Kidney glomerular epithelial cell (primary cell): ENCODE results near the gene MEIS3.
"Not testable (repeated sequence)": the region's sequence is repeated elsewhere in the genome, so short reads cannot be mapped to it uniquely, and the experiment has no call there.

Experiments used
- DNase-seq: peaks from one replicate; lab custom pipeline; 2025; lab: John Stamatoyannopoulos, UW

The MEIS3 gene

GRCh38 chr19:47415953-47416642 is 3.2 kb downstream of the MEIS3 start:
- no peak for DNase-seq

DNA sequence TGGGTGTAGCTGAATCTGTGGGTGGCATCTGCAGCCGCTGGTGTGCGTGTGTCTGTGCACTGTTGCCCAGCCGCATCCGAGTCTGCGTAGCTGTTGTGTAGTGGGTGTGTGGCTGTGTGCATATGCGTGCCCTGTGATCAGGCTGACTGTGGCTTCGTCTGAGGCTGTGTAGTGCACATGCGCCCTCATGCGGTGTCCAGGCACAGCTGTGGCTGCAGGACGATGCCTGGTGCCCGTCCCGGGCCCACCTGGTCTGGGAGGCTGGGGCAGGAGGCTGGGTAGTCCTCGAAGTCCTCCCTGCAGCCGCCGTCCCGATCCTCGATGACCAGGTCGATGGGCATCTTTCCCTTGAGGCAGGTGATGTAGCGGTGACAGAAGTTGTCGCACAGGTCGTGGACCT is 4.9 kb downstream of the MEIS3 start:
- no peak for DNase-seq

DNA sequence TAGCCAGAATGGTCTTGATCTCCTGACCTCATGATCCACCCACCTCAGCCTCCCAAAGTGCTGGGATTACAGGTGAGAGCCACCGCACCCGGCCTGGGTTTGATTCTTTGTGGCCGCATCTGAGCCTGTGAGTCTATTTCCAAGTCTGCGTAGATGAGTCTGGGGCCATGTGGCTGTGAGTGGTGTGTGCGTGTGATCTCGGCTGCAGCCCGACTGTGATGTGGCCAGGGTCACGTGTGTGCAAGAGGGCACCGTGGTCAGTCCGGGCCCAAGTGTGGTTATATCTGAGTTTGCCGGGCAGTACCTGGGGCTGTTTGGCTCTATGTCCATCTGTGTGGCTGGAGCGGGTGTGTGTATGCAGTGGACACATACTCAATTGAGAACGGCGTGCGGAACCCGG is 5.4 kb downstream of the MEIS3 start:
- DNase-seq: no peak

DNA sequence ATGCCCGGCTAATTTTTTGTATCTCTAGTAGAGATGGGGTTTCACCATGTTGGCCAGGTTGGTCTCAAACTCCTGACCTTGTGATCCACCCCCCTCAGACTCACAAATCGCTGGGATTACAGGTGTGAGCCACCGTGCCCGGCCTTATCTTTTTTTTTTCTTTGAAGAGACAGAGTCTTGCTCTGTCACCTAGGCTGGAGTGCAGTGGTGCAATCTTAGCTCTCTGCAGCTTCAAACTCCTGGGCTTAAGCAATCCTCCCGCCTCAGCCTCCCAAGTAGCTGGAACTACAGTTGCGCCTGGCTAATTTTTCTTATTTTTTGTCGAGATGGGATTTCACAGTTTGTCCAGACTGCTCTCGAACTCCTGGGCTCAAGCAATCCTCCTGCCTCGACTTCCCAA is 7.6 kb downstream of the MEIS3 start:
- DNase-seq: not testable (repeated sequence)

GRCh38 chr19:47411101-47411500 is 8.2 kb downstream of the MEIS3 start:
- DNase-seq: no peak

DNA sequence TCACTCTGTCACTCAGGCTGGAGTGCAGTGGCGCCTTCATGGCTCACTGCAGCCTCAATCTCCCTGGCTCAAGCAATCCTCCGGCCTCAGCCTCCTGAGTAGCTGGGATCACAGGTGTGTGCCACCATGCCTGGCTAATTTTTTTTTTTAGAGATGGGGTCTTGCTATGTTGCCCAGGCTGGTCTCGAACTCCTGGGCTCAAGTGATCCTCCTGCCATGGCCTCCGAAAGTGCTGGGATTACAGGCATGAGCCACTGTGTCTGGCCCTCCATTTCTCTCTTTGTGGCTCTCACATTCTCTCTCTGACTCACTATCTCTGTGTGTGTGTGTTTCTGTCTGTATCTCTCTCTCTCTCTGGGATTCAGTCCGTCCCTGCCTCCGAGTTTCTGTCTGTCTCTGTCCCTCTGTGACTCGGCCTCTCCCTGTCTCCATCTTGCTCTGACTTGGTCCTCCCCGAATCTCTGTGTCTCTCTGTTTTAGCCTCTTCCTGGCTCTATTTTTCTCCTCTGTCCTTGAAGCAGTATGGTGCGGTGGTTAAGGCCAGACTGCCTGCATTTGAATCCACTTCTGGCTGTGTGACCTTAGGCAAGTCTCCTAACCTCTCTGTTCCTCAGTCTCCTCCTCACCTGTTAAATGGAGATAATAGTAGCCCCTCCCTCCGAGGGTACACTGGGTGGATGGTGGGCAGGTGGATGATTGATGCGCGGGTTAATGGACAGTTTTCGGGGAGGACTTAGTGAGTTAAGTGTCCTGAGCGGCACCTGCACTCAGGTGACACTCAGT is 11.0 kb downstream of the MEIS3 start:
- no peak for DNase-seq

DNA sequence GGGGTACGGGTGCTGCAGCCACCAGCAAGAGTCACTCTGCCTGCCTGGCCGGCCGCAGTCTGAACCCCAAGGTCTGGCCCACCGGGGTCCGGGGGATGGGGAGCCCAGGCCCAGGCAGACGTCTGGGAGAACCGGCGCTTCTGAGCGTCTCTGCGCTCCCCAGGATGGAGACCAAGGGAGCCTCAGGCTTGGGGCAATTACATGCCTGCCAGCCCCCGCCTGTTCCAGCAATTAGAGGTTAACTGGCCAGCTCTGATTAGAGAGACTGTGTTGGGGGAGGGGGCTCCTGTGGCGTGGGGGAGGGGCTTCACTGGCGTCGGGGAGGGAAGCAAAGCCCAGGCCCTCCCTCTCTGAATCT is 11.9 kb downstream of the MEIS3 start:
- DNase-seq: no peak

DNA sequence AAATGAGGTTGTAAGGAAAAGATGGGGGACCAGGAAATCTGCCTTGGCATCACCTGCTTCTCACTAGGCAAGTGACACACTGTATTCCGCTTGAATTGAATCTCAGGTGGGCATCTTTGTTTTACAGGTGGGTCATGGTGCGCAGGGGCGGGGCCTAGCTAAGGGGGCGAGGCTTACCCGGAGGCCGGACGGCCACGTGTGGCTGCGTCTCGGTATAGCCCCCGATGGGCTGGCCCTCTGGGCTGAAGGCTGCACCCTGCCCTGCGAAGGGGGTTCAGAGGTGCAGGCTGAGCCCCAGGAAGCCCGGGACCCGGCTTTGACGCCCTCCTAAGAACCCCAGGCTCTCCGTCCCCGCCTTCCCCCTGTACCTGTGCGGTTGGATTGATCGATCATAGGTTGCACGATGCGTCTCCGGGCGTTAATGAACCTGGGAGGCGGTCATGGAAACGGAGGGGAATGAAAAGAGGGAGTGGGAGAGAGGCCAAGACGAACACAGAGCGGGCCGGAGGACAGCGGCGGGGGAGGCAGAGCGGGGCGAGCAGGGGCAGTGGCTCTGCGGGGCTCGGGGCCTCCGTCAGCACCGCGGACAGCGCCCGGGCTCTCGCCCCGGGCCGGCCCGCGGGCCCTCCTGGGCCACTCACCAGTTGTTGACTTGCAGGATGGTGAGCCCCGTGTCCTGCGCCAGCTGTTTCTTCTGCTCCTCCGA is 12.5 kb downstream of the MEIS3 start:
- DNase-seq: no peak

GRCh38 chr19:47405854-47406417 is 13.4 kb downstream of the MEIS3 start:
- DNase-seq: no peak

GRCh38 chr19:47405197-47405550 is 14.2 kb downstream of the MEIS3 start:
- no peak for DNase-seq

GRCh38 chr19:47404334-47405196 is 14.8 kb downstream of the MEIS3 start:
- no peak for DNase-seq

DNA sequence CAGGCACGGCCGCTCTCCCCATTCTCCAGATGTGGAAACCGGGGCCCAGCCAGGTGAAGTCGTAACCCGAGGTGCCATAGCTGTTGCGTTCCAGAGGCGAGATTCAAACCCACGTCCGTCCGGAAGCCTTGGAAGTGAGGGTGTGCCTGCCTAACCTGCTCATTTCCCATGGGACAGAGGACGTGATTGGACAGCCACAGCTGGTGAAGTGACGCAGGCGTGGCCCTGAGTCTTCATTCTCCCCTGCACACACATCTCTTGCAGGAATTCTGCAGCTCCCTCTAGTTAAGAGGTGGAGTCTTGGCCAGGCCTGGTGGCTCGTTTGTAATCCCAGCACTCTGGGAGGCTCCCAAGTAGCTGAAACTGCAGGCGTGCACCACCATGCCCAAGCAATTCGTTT is 16.8 kb downstream of the MEIS3 start:
- DNase-seq: no peak

DNA sequence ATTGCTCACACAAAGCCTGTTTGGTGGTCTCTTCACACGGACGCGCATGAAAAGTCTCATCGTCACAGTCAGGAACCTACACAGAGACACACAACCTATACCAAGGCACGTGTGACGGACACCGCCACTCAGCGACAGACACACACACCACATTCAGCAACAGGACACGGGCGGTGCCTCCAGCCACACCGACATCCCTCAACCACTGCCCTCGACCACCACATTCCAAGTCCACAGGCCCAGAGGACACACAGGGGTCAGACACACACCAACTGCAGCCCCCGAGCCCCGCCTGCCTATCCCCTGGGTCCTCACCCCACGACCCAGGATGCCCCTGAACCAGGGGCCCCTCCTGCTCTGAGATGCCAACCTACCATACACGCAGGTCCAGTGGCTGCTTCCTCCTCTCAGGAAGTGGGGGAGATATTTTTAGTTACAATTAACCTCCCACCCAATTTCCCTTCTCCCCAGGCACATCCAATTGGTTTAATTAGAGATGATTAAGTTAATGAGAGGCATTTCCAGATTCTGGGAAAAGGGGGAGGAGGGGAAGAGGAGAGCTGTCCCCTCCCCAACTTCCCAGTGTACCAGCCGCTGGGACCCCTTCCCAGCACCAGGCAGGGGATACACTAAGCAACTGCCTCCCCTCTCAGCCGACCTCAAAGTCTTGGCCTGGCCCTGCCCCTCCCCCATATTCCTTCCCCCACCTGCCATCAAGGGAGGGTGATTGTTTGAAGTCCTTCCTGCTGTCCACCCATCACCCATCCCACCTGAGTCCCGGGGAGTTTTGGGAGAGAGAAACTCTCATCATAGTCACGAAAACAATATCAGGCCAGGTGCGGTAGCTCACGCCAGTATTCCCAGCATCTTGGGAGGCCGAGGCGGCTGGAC is 20.4 kb downstream of the MEIS3 start:
- DNase-seq: no peak

- peak; percentile 59 for DNase-seq
These were observed 27.7 kb downstream of the MEIS3 start for GRCh38 chr19:47391510-47392223.

DNA sequence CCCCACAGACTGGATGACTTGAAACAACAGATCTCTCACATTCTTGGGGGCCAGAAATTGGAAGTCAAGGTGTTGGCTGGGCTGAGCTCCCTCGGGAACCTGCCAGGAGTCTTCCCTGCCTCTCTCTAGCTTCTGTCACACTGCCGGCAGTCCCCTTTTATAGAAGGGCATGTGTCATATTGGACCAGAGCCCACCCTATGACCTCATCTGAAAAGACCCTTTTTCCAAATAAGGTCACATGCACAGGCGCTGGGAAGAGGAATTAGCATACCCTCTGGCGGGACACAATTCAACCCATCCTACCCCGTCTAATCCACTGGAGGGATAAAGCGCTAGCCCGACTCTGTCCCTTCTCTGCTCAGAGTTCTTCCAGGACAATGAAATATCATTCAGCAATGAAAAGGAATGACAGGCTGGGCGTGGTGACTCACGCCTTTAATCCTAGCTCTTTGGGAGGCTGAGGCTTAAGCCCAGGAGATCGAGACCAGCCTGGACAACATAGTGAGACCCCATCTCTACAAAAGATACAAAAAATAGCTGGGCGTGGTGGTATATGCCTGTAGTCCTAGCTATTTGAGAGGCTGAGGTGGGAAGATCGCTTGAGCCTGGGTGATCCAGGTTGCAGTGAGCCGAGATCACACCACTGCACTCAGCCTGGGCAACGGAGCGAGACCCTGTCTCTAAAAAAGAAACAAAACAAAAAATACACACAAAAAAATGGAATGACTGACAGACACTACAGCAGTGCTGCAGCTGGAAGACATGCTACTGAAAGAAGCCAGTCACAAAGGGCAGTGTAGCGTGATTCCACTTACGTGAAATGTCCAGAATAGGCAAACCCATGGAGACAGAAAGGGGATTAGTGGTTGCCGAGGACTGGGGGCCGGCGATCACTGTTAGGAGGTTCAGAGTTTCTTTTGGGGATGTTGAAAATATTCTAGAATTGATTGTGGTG is 28.5 kb downstream of the MEIS3 start:
- no peak for DNase-seq

DNA sequence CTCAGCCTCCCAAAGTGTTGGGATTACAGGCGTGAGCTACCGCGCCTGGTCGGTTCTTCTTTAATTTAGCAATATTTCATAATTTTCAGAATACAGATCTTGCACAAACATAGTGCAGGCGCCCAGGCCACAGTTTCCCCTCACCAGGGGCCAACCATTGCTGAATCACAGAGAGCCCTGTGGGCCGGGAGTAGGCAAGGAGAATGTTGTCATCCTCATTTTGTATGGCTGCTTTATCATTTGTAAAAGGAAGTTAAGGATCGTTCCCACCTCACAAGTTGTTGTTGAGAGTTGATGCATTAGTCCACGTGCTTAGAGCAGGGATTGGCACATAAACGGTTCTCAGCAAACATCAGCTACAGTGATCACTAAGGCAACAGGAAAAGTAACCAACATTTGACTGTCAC is 30.2 kb downstream of the MEIS3 start:
- DNase-seq: no peak

GRCh38 chr19:47388721-47389120 is 30.6 kb downstream of the MEIS3 start:
- not testable (repeated sequence) for DNase-seq

- DNase-seq: not testable (repeated sequence)
These were observed 31.7 kb downstream of the MEIS3 start for GRCh38 chr19:47387623-47388022.

DNA sequence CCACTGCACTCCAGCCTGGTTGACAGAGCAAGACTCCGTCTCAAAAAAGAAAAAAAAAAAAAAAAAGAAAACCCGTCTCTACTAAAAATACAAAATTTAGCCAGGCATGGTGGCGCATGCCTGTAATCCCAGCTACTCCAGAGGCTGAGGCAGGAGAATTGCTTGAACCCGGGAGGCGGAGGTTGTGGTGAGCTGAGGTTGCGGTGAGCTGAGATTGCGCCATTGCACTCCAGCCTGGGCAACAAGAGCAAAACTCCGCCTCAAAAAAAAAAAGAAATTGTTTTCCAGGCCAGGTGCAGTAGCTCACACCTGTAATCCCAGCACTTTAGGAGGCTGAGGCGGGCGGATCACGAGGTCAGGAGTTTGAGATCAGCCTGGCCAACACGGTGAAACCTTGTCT is 32.7 kb downstream of the MEIS3 start:
- not testable (repeated sequence) for DNase-seq
